ENCODE data around the gene PRKAG1. TPM values are rescaled to one million over a fixed set of nuclear protein-coding genes. Genes with fewer than 3 reads are reported as not detected.

Gene PRKAG1
- total RNA-seq, 1 donor from 2014 or later, result 46.5 TPM

- Histone ChIP-seq H3K4me3 (no peak overlapping the region), H3K27ac (no peak overlapping the region), H3K9me3 (no peaks in the 10 kb centered on the region), H3K27me3 (no peaks in the 10 kb centered on the region), H3K4me1 (peaks cover 7% of the 10 kb centered on the region), H3K36me3 (peaks cover 79% of the 10 kb centered on the region)
- no peak for TF ChIP-seq CTCF (IDR thresholded peaks at IDR 0.05)
- intact Hi-C loops (cut with DNase I), result no loop called here
- no peak for ATAC-seq
- no peak for DNase-seq
Measured at GRCh38 chr12:49023812-49024211, 5.2 kb upstream of the PRKAG1 start.

- peaks cover 67% of the 10 kb centered on the region for H3K36me3 ChIP-seq
- intact Hi-C loops (cut with DNase I), result no loop called here
- H3K4me3 ChIP-seq, result no peak overlapping the region
- ATAC-seq (no peak), DNase-seq (no peak)
- H3K9me3 ChIP-seq, result no peaks in the 10 kb centered on the region
- peaks cover 9% of the 10 kb centered on the region for H3K4me1 ChIP-seq
- no peaks in the 10 kb centered on the region for H3K27me3 ChIP-seq
- no peak overlapping the region for H3K27ac ChIP-seq
- no peak for TF ChIP-seq CTCF (IDR thresholded peaks at IDR 0.05)
Measured at GRCh38 chr12:49022558-49023178, 4.1 kb upstream of the PRKAG1 start.

GRCh38 chr12:49021292-49021915 lies 2.8 kb upstream of the PRKAG1 start:
- ATAC-seq, result no peak
- no peak for DNase-seq
- H3K36me3 ChIP-seq, result peaks cover 55% of the 10 kb centered on the region

GRCh38 chr12:49020441-49020840 lies 1.9 kb upstream of the PRKAG1 start:
- DNase-seq (no peak), ATAC-seq (no peak)
- peaks cover 45% of the 10 kb centered on the region for H3K36me3 ChIP-seq
- TF ChIP-seq CTCF (IDR thresholded peaks at IDR 0.05), result no peak
- no peaks in the 10 kb centered on the region for H3K9me3 ChIP-seq
- no peak overlapping the region for H3K27ac ChIP-seq
- H3K4me3 ChIP-seq, result no peak overlapping the region
- intact Hi-C loops (cut with DNase I), result no loop called here
- H3K4me1 ChIP-seq, result peaks cover 13% of the 10 kb centered on the region
- H3K27me3 ChIP-seq, result no peaks in the 10 kb centered on the region

More at GRCh38 chr12:49021292-49021915, 2.8 kb upstream of the PRKAG1 start:
- Histone ChIP-seq H3K4me3 (no peak overlapping the region), H3K27ac (no peak overlapping the region), H3K27me3 (no peaks in the 10 kb centered on the region), H3K9me3 (no peaks in the 10 kb centered on the region), H3K4me1 (peaks cover 13% of the 10 kb centered on the region)
- TF ChIP-seq CTCF (IDR thresholded peaks at IDR 0.05), result no peak
- intact Hi-C loops (cut with DNase I), result no loop called here

GRCh38 chr12:49019443-49020324 lies 1.1 kb upstream of the PRKAG1 start:
- Histone ChIP-seq H3K27me3 (no peaks in the 10 kb centered on the region), H3K4me1 (peaks cover 13% of the 10 kb centered on the region), H3K27ac (peak overlapping the region; percentile 97), H3K9me3 (no peaks in the 10 kb centered on the region), H3K4me3 (peak overlapping the region; percentile 94), H3K36me3 (peaks cover 38% of the 10 kb centered on the region)
- ATAC-seq (peak; percentile 2), DNase-seq (no peak)
- TF ChIP-seq CTCF (IDR thresholded peaks at IDR 0.05), result peak; percentile 12
- intact Hi-C loops (cut with DNase I), result no loop called here
